Activated naive CD4-positive, alpha-beta T cell treated with anti-CD3 and anti-CD28 coated beads, Interleukin-2, amount 50 U/mL, for 72 hours (primary cell): ENCODE data around the gene SUGCT. TPM values are rescaled to one million over a fixed set of nuclear protein-coding genes. Genes with fewer than 3 reads are reported as not detected.

Source experiments
- ATAC-seq, 2 donors: fragments of 150-1000 bp; cut with Tn5 transposase; 2 replicates each; pipeline ENCODE4 v1.10.0; 2021; ENCODE audit warnings: mild to moderate bottlenecking in 2 of 2, moderate library complexity in 2 of 2
- DNase-seq, 2 donors: peaks; one replicate each; pipeline ENCODE4 v3.0.0; 2021 to 2022; ENCODE audit warnings: low spot score in 2 of 2
- H3K27ac Mint-ChIP-seq, 2 donors: one replicate each; pipeline ENCODE4 v1.8.0; 2022; ENCODE audit warnings: mild to moderate bottlenecking in 2 of 2, mixed read lengths in 2 of 2
- H3K36me3 Mint-ChIP-seq, 2 donors: one replicate each; pipeline ENCODE4 v1.8.0; 2022; ENCODE audit warnings: mixed read lengths in 2 of 2
- H3K9me3 Mint-ChIP-seq, 2 donors: one replicate each; pipeline ENCODE4 v1.8.0; 2022; ENCODE audit warnings: mixed read lengths in 2 of 2
- total RNA-seq, 2 donors: library from RNA; stranded (reverse); gene quantifications; one replicate each; pipeline ENCODE4 v1.2.3, GENCODE V29; 2022

Gene SUGCT
- total RNA-seq, 2 donors from 2014 or later = 1.1 to 1.8 TPM

GRCh38 chr7:40429826-40430225 is 295.0 kb downstream of the SUGCT start:
- H3K27ac Mint-ChIP-seq = no peak overlapping the region
- peaks cover 5% of the 10 kb centered on the region in 2 donors for H3K9me3 Mint-ChIP-seq
- DNase-seq (no peak), ATAC-seq (no peak)
- H3K36me3 Mint-ChIP-seq = peaks cover 0 to 8% of the 10 kb centered on the region in 2 donors

DNA sequence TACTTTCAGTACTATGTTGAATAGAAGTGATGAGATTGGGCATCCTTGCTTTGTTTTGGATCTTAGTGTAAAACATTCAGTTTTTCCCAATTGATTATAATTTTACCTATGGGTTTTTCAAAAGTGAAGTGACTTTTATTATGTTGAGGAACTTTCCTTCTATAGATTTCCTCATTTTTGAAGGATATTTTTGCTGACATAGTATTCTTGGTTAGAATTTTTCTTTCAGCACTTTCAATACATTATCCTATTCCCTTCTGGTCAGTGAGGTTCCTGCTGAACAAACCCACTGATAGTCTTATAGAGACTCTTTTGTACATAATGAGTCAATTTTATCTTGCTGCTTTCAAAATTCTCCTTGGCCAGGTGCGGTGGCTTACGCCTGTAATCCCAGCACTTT is 297.2 kb downstream of the SUGCT start:
- Mint-ChIP-seq H3K9me3 (peaks cover 5% of the 10 kb centered on the region in 2 donors), H3K27ac (no peak overlapping the region), H3K36me3 (peaks cover 0 to 8% of the 10 kb centered on the region in 2 donors)
- no peak for ATAC-seq
- no peak for DNase-seq

DNA sequence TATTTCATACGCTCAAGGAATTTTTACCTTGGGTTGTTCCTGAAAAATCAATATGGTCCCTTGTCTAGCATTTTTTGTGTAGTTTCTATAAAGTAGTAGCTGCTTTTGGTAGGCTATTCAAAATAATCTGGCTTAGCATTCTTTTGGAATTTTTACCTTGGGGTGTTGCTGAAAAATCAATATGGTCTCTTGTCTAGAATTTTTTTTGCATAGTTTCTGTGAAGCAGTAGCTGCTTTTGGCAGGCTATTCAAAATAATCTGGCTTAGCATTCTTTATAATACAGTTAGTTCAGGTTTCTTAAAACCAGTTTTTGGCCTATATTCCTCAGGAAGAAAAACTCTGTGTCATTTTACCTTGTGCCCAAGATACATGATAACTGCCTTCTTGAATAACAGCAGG is 301.9 kb downstream of the SUGCT start:
- DNase-seq = no peak
- Mint-ChIP-seq H3K9me3 (peaks cover 9% of the 10 kb centered on the region in 2 donors), H3K36me3 (peaks cover 0 to 13% of the 10 kb centered on the region in 2 donors), H3K27ac (no peak overlapping the region)
- no peak for ATAC-seq

DNA sequence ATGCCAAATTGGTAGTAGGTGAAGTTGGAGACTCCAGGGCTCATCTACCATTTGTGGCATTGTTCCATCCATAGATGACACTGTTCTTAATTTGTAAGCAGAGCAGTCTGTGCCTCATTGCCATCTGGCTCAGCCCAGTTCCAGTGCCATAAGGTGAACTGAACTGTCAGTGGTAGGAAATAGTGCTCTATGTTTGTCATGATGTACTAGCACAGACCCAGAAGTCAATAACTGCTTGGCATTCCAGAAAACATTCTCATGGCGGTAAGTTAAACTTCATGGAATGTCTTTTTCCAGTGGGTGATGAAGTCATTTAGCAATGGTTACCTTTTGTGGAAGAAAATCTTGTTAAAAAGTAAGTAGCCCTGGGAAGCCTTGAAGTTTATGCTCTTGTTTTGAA is 302.7 kb downstream of the SUGCT start:
- Mint-ChIP-seq H3K9me3 (peaks cover 9 to 10% of the 10 kb centered on the region in 2 donors), H3K27ac (no peak overlapping the region), H3K36me3 (peaks cover 0 to 14% of the 10 kb centered on the region in 2 donors)
- no peak for DNase-seq
- ATAC-seq = no peak

- H3K27ac Mint-ChIP-seq = no peak overlapping the region
- no peak for DNase-seq
- peaks cover 0 to 9% of the 10 kb centered on the region in 2 donors for H3K36me3 Mint-ChIP-seq
- peaks cover 4 to 5% of the 10 kb centered on the region in 2 donors for H3K9me3 Mint-ChIP-seq
- no peak for ATAC-seq
These were observed 303.3 kb downstream of the SUGCT start for GRCh38 chr7:40437936-40438634.

GRCh38 chr7:40439686-40440085 is 304.9 kb downstream of the SUGCT start:
- H3K36me3 Mint-ChIP-seq = peaks cover 0 to 8% of the 10 kb centered on the region in 2 donors
- ATAC-seq (no peak), DNase-seq (no peak)
- H3K9me3 Mint-ChIP-seq = peaks cover 4 to 5% of the 10 kb centered on the region in 2 donors
- H3K27ac Mint-ChIP-seq = no peak overlapping the region

GRCh38 chr7:40447345-40447744 is 312.5 kb downstream of the SUGCT start:
- H3K9me3 Mint-ChIP-seq = peaks cover 3 to 4% of the 10 kb centered on the region in 2 donors
- ATAC-seq = no peak
- peaks cover 0 to 7% of the 10 kb centered on the region in 2 donors for H3K36me3 Mint-ChIP-seq
- H3K27ac Mint-ChIP-seq = no peak overlapping the region
- DNase-seq = no peak

DNA sequence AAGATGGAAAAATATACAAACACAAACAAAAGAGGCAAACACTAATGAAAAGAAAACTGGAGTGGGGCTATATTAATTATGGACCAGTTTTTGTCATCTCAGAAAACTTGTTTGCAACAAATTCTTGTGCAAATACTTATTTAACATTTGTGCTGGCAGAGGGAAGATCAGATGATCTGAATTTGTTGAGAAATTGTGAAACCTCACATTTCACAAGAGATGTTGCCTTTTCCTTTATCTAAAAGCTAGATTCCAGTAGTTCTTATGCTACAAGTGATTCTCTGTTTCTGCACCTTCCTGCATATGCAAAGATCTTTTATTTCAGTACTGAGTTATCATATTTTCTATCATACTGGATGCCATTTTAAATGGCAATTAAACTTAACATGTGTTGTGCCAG is 320.7 kb downstream of the SUGCT start:
- Mint-ChIP-seq H3K36me3 (no peaks in the 10 kb centered on the region), H3K9me3 (peaks cover 0 to 4% of the 10 kb centered on the region in 2 donors), H3K27ac (no peak overlapping the region)
- no peak for ATAC-seq
- no peak for DNase-seq

DNA sequence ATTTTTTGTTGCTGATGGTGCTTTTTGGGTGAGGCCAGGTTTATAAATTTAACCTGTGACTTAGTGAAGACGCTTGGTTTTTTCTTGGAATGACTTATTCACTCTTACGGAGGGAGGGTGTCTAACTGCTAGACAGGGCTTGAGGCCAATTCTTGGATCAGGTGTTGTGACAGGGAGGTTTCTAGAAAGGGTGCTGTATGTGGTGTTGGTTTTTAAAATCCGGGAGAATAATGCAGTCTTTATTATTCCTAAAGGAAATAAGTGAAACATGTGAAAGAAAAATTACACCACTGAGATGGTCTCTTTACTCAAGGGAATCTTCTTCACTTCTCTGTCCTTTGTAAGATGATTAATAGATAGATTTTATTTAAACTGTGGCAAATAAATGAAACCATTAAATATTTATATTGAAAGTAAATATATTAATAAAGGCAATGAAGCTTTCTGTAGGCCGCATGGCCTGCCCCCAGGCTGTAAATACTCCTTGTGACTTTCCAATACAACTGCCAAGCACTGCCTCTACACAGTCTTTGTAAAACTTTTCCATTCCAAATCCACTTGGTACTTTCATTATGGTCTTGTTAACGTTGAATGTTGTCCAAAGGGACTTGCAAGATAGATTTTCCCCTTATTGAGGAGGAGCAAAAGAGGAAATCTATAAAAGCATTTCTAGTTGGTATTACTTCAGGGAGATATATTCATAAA is 323.1 kb downstream of the SUGCT start:
- H3K27ac Mint-ChIP-seq = no peak overlapping the region
- ATAC-seq = no peak
- DNase-seq = no peak
- H3K36me3 Mint-ChIP-seq = no peaks in the 10 kb centered on the region
- peaks cover 0 to 4% of the 10 kb centered on the region in 2 donors for H3K9me3 Mint-ChIP-seq

GRCh38 chr7:40463446-40463845 is 328.6 kb downstream of the SUGCT start:
- Mint-ChIP-seq H3K36me3 (no peaks in the 10 kb centered on the region), H3K9me3 (no peaks in the 10 kb centered on the region), H3K27ac (no peak overlapping the region)
- DNase-seq = no peak
- ATAC-seq = no peak

GRCh38 chr7:40468891-40469864 is 334.4 kb downstream of the SUGCT start:
- Mint-ChIP-seq H3K9me3 (no peaks in the 10 kb centered on the region), H3K36me3 (no peaks in the 10 kb centered on the region), H3K27ac (no peak overlapping the region)
- ATAC-seq = no peak
- DNase-seq = no peak

DNA sequence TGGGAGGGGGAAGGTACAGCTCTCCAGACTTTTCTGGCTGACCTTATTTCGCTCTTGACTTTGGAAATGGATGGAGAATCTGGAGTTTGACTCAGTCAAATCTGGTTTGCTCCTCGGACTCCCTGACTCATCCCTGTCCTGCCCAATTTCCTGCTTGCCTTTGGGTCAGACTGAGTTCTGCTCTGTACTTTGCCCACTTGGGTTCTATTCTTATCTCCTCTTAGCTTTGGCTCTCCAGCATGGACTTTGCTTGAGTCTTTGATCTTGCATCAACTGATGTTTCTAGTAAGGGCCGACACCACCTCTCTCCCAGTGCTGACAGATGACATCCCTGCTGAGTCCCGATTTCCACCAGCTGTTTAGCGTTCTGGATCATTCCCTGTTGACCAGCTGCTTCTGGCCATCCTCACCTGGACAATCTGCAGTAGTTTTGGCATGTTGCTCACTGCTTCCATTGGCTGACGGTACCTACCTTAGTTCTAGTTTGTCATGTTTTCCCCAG is 335.3 kb downstream of the SUGCT start:
- H3K36me3 Mint-ChIP-seq = no peaks in the 10 kb centered on the region
- H3K27ac Mint-ChIP-seq = no peak overlapping the region
- DNase-seq (no peak), ATAC-seq (no peak)
- H3K9me3 Mint-ChIP-seq = no peaks in the 10 kb centered on the region

- no peak for DNase-seq
- no peak for ATAC-seq
- Mint-ChIP-seq H3K9me3 (no peaks in the 10 kb centered on the region), H3K27ac (no peak overlapping the region), H3K36me3 (no peaks in the 10 kb centered on the region)
These were observed 336.0 kb downstream of the SUGCT start for GRCh38 chr7:40470817-40471216.

GRCh38 chr7:40471891-40472290 is 337.1 kb downstream of the SUGCT start:
- Mint-ChIP-seq H3K27ac (no peak overlapping the region), H3K9me3 (no peaks in the 10 kb centered on the region), H3K36me3 (no peaks in the 10 kb centered on the region)
- no peak for ATAC-seq
- DNase-seq = no peak

GRCh38 chr7:40474790-40475680 is 340.2 kb downstream of the SUGCT start:
- Mint-ChIP-seq H3K27ac (no peak overlapping the region), H3K36me3 (no peaks in the 10 kb centered on the region), H3K9me3 (no peaks in the 10 kb centered on the region)
- DNase-seq = no peak
- peak; percentile 56 to 96 for ATAC-seq

- no peak for DNase-seq
- no peak overlapping the region for H3K27ac Mint-ChIP-seq
- no peaks in the 10 kb centered on the region for H3K36me3 Mint-ChIP-seq
- ATAC-seq = peak; percentile 11 to 66
- no peaks in the 10 kb centered on the region for H3K9me3 Mint-ChIP-seq
These were observed 340.8 kb downstream of the SUGCT start for GRCh38 chr7:40475681-40475982.
